Naive thymus-derived CD8-positive, alpha-beta T cell (primary cell): ENCODE measurements around the gene PVALEF. TPM values are rescaled to one million over a fixed set of nuclear protein-coding genes. Genes with fewer than 3 reads are reported as not detected.
A peak's percentile ranks its signal among the peaks of the same experiment; 100 is the strongest.

Experiments used
- ATAC-seq, 2 donors: fragments of 150-1000 bp; cut with Tn5 transposase in 1 of 2; sonication (Bioruptor Pico), chemical (Tn5 transposase) in 1 of 2; 1 replicate in 1 of 2; 2 replicates in 1 of 2; pipeline ENCODE4 v1.10.0; 2021; ENCODE audit warnings: mild to moderate bottlenecking in 2 of 2, moderate library complexity in 2 of 2
- POLR2A ChIA-PET: fragments of 350-600 bp; sonication (Branson Sonifier 250); formaldehyde crosslinking; loops from one replicate; lab custom pipeline; 2021; ENCODE audit warnings: antibody characterized with exemption; lab: Charles Lee
- DNase-seq, 10 donors: peaks; one replicate each; pipeline versions ENCODE4 v3.0.0 to v3.0.0-alpha.2; 2020 to 2022
- H3K27ac Mint-ChIP-seq, 10 donors: one replicate each; pipeline ENCODE4 v1.8.0; 2020 to 2022; ENCODE audit warnings: mild to moderate bottlenecking in 10 of 10, mixed read lengths in 10 of 10, moderate library complexity in 4 of 10, inconsistent platforms in 1 of 10
- H3K27me3 Mint-ChIP-seq, 5 donors: one replicate each; pipeline ENCODE4 v1.8.0; 2021 to 2022; ENCODE audit warnings: mixed read lengths in 5 of 5
- H3K36me3 Mint-ChIP-seq, 3 donors: one replicate each; pipeline ENCODE4 v1.8.0; 2020 to 2022; ENCODE audit warnings: mixed read lengths in 3 of 3, mild to moderate bottlenecking in 2 of 3, inconsistent platforms in 1 of 3
- H3K4me1 Mint-ChIP-seq, 4 donors: one replicate each; pipeline ENCODE4 v1.8.0; 2021 to 2022; ENCODE audit warnings: mixed read lengths in 4 of 4
- H3K4me3 Mint-ChIP-seq, 10 donors: one replicate each; pipeline ENCODE4 v1.8.0; 2020 to 2022; ENCODE audit warnings: mild to moderate bottlenecking in 10 of 10, mixed read lengths in 10 of 10, moderate library complexity in 6 of 10, inconsistent platforms in 1 of 10
- H3K9me3 Mint-ChIP-seq, 9 donors: one replicate each; pipeline ENCODE4 v1.8.0; 2020 to 2022; ENCODE audit warnings: mixed read lengths in 9 of 9, mild to moderate bottlenecking in 3 of 9, inconsistent platforms in 1 of 9, moderate library complexity in 1 of 9
- polyA plus RNA-seq, 3 donors: library from polyadenylated mRNA; unstranded; fragments of 300-500 nt; fragmentation: Illumina TruSeq; gene quantifications; one replicate each; pipeline ENCODE4 v1.2.3, GENCODE V29; 2021
- total RNA-seq, 8 experiments: library from RNA in 2 of 8; stranded (reverse) in 2 of 8; gene quantifications; one replicate each; pipeline ENCODE4 v1.2.3 and lab custom pipeline; 2021 to 2026

The PVALEF gene
- total RNA-seq, result not detected
- not detected for polyA plus RNA-seq
- 0 to 0.08 (median 0) reads per million in 6 experiments for total RNA-seq (lab: John Stamatoyannopoulos, UW)

DNA sequence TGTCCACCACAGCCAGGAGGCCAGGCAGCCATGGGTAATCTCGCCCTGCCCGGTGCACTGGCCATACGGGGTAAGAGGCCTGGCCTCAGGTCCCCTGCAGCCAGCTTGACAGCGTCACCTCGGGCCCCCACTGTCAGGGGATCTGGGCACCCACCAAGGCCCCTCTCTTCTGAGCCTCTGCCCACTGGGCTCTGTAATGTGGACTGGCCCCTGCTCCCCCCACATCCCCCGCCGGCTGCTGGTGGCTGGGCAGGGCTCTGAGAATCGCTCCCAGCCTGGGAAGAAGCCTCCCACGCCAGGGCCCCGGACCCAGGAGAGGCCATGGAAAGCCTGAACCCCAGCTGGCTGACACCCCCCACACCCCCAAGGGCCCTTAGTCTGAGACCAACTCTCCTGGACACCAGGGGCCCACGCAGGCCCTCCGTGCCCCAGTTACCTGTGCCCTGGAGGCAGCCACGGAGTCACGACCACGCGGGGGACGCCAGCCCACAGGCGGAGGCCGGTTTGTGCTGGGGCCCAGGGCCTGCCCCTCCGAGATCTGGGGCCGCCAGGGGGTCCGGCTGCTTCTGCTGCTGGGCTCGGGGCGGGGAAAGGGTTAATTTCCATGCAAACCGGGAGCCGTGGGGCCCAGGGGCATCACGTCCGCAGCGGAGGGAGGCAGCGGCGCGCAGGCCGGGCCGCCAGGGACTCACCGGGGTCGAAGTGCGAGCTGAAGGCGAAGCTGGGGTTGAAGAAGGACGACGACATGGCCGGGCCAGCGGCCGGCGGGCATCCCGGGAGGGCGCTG lies at the start of gene PVALEF:
TSS of gene PVALEF (plus strand) at position 262 of the 787 bp plus-strand sequence. CDS start 15,720 bp downstream, outside the sequence.
- POLR2A ChIA-PET, result interaction anchor here (0.6 kb wide), 1 partner anchor 75 kb away, joined by 3 read pairs; no protein-coding TSS in a partner anchor
- peak; percentile 35 to 37 for ATAC-seq
- Mint-ChIP-seq H3K27ac (peak within 1 kb of the TSS in 1 of 10 donors; percentile 58), H3K27me3 (peaks cover 0 to 18% (median 5%) of the 10 kb centered on the region in 5 donors), H3K36me3 (no peaks in the 10 kb centered on the region), H3K9me3 (no peaks in the 10 kb centered on the region), H3K4me3 (peak within 1 kb of the TSS; percentile 18 to 78 (median 58)), H3K4me1 (peaks cover 4 to 34% (median 16%) of the 10 kb centered on the region in 4 donors)
- DNase-seq, result peak in 1 of 10 donors; percentile 32

GRCh38 chr17:81115749-81116464 lies 49.4 kb upstream of the PVALEF start:
- Mint-ChIP-seq H3K4me1 (peaks cover 0 to 6% (median 0%) of the 10 kb centered on the region in 4 donors), H3K9me3 (no peaks in the 10 kb centered on the region), H3K36me3 (no peaks in the 10 kb centered on the region), H3K27ac (no peak overlapping the region), H3K27me3 (peaks cover 0 to 3% (median 0%) of the 10 kb centered on the region in 5 donors), H3K4me3 (no peak overlapping the region)
- no peak for ATAC-seq
- POLR2A ChIA-PET, result no interaction called here
- no peak for DNase-seq

- no peak overlapping the region for H3K4me3 Mint-ChIP-seq
- peaks cover 0 to 3% (median 0%) of the 10 kb centered on the region in 5 donors for H3K27me3 Mint-ChIP-seq
- H3K4me1 Mint-ChIP-seq, result peaks cover 0 to 6% (median 0%) of the 10 kb centered on the region in 4 donors
- no peak for ATAC-seq
- no peaks in the 10 kb centered on the region for H3K36me3 Mint-ChIP-seq
- POLR2A ChIA-PET, result no interaction called here
- H3K9me3 Mint-ChIP-seq, result no peaks in the 10 kb centered on the region
- DNase-seq, result no peak
- no peak overlapping the region for H3K27ac Mint-ChIP-seq
Measured at GRCh38 chr17:81116704-81117103, 48.6 kb upstream of the PVALEF start.

DNA sequence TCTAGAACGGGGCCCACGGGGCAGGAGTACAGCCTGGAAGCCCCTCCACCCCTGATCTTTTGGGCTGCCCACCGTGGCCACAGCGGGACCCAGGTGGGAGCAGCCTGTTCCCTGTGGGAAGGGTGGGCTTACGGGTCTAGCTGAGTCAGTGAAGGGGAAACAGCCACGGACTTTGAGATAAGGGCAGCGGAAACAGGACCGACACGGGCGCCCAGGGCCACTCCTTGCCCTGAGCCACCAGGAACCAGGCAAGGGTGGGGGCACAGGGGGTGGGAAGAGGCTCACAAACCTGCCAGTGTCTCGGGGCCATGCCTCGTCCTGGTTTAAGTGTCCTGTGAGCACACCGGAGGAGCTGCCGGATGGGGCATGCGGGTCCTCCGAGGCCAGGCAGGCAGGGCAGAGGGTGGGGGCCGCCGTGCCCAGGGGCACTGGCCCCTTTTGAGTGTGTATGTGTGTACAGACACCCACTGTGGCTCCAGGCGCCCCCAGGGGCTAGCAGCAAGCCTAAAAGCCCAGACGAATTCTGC lies 47.6 kb upstream of the PVALEF start:
- POLR2A ChIA-PET, result no interaction called here
- DNase-seq (no peak), ATAC-seq (no peak)
- H3K27me3 Mint-ChIP-seq, result peaks cover 0 to 3% (median 0%) of the 10 kb centered on the region in 5 donors
- H3K27ac Mint-ChIP-seq, result no peak overlapping the region
- no peaks in the 10 kb centered on the region for H3K9me3 Mint-ChIP-seq
- peak overlapping the region in 1 of 10 donors; percentile 37 for H3K4me3 Mint-ChIP-seq
- H3K4me1 Mint-ChIP-seq, result peaks cover 0 to 6% (median 0%) of the 10 kb centered on the region in 4 donors
- H3K36me3 Mint-ChIP-seq, result no peaks in the 10 kb centered on the region

DNA sequence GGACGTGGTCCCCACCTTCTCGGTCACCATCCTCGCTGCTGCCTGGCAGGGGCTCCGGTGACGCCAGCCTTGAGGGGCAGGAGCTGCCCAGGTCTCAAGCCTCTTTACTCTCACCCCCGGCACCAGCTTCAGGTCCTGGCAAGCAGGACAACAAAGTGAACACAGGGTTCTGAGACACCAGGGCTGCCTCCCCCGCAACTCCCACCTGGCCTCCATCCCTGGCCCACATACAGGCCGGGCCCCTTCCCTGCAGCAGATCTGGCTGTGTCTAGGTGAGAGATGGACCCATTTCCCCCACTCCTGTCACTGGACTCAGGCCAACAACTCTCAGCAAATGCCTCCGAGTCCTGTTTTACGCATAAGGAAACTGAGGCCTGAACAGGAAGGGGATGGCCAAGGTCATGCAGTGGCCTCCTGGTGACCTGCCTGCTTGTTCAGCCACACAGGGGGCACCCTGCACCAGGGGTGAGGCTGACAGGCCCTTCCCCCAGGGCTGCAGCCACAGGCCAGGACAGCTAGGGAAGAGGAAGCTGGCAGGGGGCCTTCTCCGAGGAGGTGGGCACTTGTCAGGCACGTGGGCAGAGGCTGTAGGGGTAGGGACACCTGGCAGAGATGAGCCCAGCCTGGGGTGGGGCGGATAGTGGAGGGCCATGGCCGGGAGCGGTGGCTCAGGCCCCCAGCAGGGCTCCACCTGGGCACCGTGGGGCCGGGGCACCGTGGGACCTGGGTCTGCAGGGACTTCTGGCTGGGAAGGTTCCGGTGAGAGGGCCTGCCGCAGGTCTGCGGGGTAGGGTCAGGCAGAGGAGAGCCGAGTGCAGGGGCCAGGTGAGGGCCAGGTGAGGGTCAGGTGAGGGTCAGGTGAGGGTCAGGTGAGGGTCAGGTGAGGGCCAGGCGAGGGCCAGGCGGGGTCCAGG lies 46.7 kb upstream of the PVALEF start:
- H3K27ac Mint-ChIP-seq, result peak overlapping the region in 5 of 10 donors; percentile 33 to 77 (median 53)
- peak overlapping the region in 9 of 10 donors; percentile 21 to 60 (median 56) for H3K4me3 Mint-ChIP-seq

DNA sequence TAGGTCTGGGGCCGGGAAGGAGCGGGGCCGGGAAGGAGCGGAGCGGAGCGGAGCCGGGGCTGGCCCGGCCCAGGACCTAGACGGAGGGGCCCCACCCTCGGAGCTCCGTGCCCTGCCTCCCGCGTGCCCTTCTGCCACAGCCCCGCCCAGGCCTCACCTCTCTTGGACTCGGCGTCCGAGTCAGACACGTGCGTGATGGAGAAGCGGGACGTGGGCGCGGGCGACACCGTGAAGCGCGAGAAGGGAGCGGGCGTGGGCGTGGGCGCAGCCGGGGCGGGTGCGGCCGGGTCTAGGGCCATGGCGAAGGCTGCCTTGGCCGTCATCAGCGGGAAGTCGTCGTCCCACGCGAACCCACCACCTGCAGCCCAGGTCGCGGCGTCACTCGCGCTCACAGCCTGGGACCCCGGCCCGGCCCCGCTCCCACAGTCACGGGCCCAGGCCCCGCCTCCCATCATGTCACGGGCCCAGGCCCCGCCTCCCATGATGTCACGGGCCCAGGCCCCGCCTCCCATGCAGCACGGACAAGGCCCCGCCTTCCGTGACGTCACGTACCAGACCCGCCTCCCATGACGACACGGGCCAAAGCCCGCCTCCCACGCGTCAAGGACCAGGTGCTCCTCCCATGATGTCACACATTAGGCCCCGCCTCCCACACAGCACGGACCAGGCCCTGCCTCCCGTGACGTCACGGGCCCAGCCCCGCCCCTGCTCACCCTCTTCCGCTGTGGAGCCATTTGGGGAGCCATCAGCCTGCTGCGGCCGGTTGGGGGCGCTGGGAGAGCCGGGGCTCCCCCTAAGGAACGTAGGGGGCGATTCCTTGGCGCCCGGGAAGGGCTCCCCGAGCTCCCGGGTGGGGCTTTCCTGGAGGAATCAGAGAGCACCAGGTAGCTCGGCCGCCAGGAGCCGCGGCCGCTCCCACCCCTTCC lies 45.8 kb upstream of the PVALEF start:
- peak overlapping the region in 4 of 10 donors; percentile 53 to 79 (median 72) for H3K27ac Mint-ChIP-seq
- H3K4me3 Mint-ChIP-seq, result peak overlapping the region in 9 of 10 donors; percentile 23 to 78 (median 60)
- peaks cover 0 to 3% (median 0%) of the 10 kb centered on the region in 5 donors for H3K27me3 Mint-ChIP-seq
- ATAC-seq, result peak; percentile 76 to 84
- POLR2A ChIA-PET, result no interaction called here
- peaks cover 0 to 6% (median 0%) of the 10 kb centered on the region in 4 donors for H3K4me1 Mint-ChIP-seq
- no peaks in the 10 kb centered on the region for H3K36me3 Mint-ChIP-seq
- H3K9me3 Mint-ChIP-seq, result no peaks in the 10 kb centered on the region
- peak; percentile 62 to 86 (median 82) for DNase-seq

More for the DNA sequence above, 46.7 kb upstream of the PVALEF start:
- ATAC-seq (no peak), DNase-seq (no peak)
- no peaks in the 10 kb centered on the region for H3K36me3 Mint-ChIP-seq
- H3K9me3 Mint-ChIP-seq, result no peaks in the 10 kb centered on the region
- H3K27me3 Mint-ChIP-seq, result peaks cover 0 to 3% (median 0%) of the 10 kb centered on the region in 5 donors
- H3K4me1 Mint-ChIP-seq, result peaks cover 0 to 6% (median 0%) of the 10 kb centered on the region in 4 donors
- POLR2A ChIA-PET, result no interaction called here

- POLR2A ChIA-PET, result no interaction called here
- no peaks in the 10 kb centered on the region for H3K36me3 Mint-ChIP-seq
- DNase-seq (no peak), ATAC-seq (no peak)
- H3K4me3 Mint-ChIP-seq, result no peak overlapping the region
- H3K27ac Mint-ChIP-seq, result no peak overlapping the region
- peaks cover 0 to 6% (median 0%) of the 10 kb centered on the region in 4 donors for H3K4me1 Mint-ChIP-seq
- H3K27me3 Mint-ChIP-seq, result peaks cover 0 to 3% (median 0%) of the 10 kb centered on the region in 5 donors
- no peaks in the 10 kb centered on the region for H3K9me3 Mint-ChIP-seq
Measured at GRCh38 chr17:81120149-81120484, 45.2 kb upstream of the PVALEF start.

DNA sequence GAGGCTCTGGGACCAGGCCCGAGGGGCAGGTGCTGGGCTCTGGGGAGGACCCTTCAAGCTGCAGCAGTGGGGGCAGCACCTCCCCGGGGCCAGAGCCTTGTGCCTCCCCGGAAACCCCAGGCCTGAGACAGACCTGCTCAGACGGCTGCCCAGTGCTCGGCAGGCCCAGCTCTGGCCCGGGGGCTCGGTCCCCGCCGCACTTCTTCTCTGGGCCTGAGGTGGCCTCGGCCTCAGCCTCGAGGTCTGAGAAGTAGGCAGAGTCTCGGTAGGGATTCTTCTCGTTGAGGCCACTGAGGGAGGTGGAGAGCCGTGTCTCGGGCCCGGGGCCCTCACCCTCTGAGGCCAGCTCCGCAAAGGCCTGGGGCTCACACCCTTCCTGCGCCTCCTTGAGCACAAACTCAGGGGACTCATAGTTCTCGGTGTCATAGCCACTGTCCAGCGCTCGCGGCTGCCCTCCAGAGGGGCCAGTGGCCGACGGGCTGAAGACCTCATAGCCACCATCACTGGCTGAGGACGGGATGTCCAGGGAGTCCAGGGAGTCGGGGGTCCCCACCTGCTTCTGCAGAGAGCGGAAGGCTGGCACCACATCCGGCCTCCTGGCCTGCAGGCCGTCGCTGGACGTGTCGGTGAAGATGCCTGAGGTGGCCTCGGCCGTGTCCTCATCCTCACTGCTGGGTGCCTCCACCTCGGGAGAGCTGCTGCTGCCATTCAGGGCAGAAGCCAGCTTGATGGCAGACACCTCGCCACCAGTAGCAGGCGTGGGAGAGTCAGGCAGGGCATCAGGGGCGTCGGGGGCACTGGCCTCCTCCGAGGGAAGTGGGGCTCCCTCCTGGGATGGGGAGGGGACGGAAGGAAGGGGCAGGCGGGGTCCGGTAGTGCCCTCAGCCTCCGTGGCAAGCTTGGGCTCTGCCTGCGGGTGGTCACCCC lies 44.3 kb upstream of the PVALEF start:
- H3K36me3 Mint-ChIP-seq, result no peaks in the 10 kb centered on the region
- no peak overlapping the region for H3K4me3 Mint-ChIP-seq
- H3K9me3 Mint-ChIP-seq, result no peaks in the 10 kb centered on the region
- peaks cover 0 to 3% (median 0%) of the 10 kb centered on the region in 5 donors for H3K27me3 Mint-ChIP-seq
- POLR2A ChIA-PET, result interaction anchor here (0.8 kb wide), 1 partner anchor 122 kb away, joined by 3 read pairs; no protein-coding TSS in a partner anchor
- H3K27ac Mint-ChIP-seq, result no peak overlapping the region
- no peak for DNase-seq
- H3K4me1 Mint-ChIP-seq, result peaks cover 0 to 6% (median 0%) of the 10 kb centered on the region in 4 donors
- ATAC-seq, result no peak

- DNase-seq (no peak), ATAC-seq (no peak)
- POLR2A ChIA-PET, result interaction anchor here (0.8 kb wide), 1 partner anchor 121 kb away, joined by 3 read pairs; no protein-coding TSS in a partner anchor
- no peak overlapping the region for H3K27ac Mint-ChIP-seq
- peaks cover 0 to 3% (median 0%) of the 10 kb centered on the region in 5 donors for H3K27me3 Mint-ChIP-seq
- peaks cover 0 to 6% (median 0%) of the 10 kb centered on the region in 4 donors for H3K4me1 Mint-ChIP-seq
- H3K36me3 Mint-ChIP-seq, result no peaks in the 10 kb centered on the region
- no peak overlapping the region for H3K4me3 Mint-ChIP-seq
- H3K9me3 Mint-ChIP-seq, result no peaks in the 10 kb centered on the region
Measured at GRCh38 chr17:81121841-81122733, 43.2 kb upstream of the PVALEF start.
